ENCODE data around the gene HMGN1. TPM values are rescaled to one million over a fixed set of nuclear protein-coding genes. Genes with fewer than 3 reads are reported as not detected.

Gene HMGN1
- total RNA-seq, 1 donor: 154 TPM

DNA sequence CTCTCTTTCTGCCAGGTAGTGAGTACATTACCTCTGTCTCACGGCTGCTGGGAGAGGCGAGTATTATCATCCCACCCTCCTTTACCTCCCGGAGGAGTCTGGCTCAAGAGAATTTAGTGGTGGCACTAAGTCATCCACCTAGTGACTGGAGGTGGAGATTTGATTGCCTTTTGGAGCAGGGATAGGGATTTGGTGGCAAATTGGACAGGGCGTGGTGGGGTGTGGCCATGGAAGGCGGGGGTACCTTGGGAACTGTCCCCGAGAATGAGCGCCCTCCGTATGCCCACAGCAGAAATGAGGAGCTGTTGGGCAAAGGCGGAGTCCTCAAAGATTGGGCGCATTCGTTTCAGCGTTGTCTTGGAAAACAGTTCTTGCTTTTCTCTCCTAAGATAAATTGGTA is 32.1 kb upstream of the HMGN1 start:
- Histone ChIP-seq H3K9me3 (ENCODE audit: low read depth, low read length) (no peaks in the 10 kb centered on the region), H3K36me3 (ENCODE audit: insufficient read depth, low read length) (no peaks in the 10 kb centered on the region), H3K4me1 (ENCODE audit: insufficient read depth, low read length) (peaks cover 20% of the 10 kb centered on the region), H2AFZ (ENCODE audit: low read length) (peak overlapping the region; percentile 94), H3K27me3 (ENCODE audit: insufficient read depth, low read length) (peaks cover 2% of the 10 kb centered on the region), H4K20me1 (ENCODE audit: insufficient read depth, low read length) (peaks cover 2% of the 10 kb centered on the region), H3K4me3 (ENCODE audit: insufficient read depth, low read length) (peak overlapping the region; percentile 92), H3K79me2 (ENCODE audit: insufficient read depth, low read length) (peaks cover 32% of the 10 kb centered on the region), H3K4me2 (ENCODE audit: insufficient read depth, low read length) (peak overlapping the region; percentile 90), H3K27ac (ENCODE audit: low read depth, low read length) (peak overlapping the region; percentile 90)
- TF ChIP-seq, protein P1, sequence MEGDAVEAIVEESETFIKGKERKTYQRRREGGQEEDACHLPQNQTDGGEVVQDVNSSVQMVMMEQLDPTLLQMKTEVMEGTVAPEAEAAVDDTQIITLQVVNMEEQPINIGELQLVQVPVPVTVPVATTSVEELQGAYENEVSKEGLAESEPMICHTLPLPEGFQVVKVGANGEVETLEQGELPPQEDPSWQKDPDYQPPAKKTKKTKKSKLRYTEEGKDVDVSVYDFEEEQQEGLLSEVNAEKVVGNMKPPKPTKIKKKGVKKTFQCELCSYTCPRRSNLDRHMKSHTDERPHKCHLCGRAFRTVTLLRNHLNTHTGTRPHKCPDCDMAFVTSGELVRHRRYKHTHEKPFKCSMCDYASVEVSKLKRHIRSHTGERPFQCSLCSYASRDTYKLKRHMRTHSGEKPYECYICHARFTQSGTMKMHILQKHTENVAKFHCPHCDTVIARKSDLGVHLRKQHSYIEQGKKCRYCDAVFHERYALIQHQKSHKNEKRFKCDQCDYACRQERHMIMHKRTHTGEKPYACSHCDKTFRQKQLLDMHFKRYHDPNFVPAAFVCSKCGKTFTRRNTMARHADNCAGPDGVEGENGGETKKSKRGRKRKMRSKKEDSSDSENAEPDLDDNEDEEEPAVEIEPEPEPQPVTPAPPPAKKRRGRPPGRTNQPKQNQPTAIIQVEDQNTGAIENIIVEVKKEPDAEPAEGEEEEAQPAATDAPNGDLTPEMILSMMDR (IDR thresholded peaks at IDR 0.05; ENCODE audit: extremely low read depth, low read depth, low read length): no peak
- peak; percentile 19 for DNase-seq (ENCODE audit: insufficient read length, low spot score, missing footprints)

DNA sequence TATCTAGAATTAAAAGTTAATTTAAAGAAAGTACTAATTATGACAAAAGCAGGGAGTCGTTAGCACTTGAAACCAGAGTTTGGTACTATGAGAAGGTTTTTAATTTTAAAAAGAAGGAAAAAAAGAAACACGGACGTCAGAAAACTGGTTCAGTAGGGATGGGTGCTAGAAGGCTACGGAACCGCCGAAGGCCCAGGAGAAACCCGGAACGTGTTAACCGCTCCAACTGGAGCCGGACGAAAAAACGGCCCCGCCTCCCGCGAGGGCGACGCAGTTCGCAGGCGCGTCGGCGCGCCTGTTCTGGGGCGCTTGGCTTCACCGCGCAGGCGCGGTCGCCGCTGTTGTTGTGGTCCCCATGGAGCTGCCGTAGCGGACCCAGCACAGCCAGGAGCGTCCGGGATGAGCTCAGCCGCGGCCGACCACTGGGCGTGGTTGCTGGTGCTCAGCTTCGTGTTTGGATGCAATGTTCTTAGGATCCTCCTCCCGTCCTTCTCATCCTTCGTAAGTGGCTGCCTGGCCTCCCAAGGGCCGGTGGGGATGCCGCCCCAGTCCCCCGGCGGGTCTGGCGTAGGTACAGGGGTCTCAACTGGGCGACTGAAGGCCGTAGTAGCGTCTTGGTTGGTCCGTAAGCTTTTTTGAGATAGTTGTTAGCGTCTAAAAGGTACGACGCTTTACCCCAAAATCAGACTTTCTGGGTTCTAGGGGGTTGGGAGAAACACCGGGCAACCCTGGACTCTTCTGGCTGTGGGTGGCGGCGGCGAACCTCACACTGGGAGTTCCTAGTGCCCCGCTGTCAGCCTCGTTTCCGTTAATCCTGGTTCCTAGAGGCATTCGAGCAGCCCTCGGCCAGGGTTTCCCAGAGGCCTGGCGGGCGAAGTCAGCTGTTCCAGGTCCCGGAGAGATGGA is 31.4 kb upstream of the HMGN1 start:
- H3K27me3 ChIP-seq (ENCODE audit: insufficient read depth, low read length): peaks cover 8% of the 10 kb centered on the region
- peak overlapping the region; percentile 90 for H3K4me2 ChIP-seq (ENCODE audit: insufficient read depth, low read length)
- H3K79me2 ChIP-seq (ENCODE audit: insufficient read depth, low read length): peaks cover 24% of the 10 kb centered on the region
- peaks cover 2% of the 10 kb centered on the region for H4K20me1 ChIP-seq (ENCODE audit: insufficient read depth, low read length)
- H3K27ac ChIP-seq (ENCODE audit: low read depth, low read length): peak overlapping the region; percentile 90
- peak overlapping the region; percentile 94 for H2AFZ ChIP-seq (ENCODE audit: low read length)
- peaks cover 15% of the 10 kb centered on the region for H3K4me1 ChIP-seq (ENCODE audit: insufficient read depth, low read length)
- TF ChIP-seq, protein P1 (IDR thresholded peaks at IDR 0.05; ENCODE audit: extremely low read depth, low read depth, low read length): no peak
- peak overlapping the region; percentile 92 for H3K4me3 ChIP-seq (ENCODE audit: insufficient read depth, low read length)
- peak; percentile 98 for DNase-seq (ENCODE audit: insufficient read length, low spot score, missing footprints)
- H3K9me3 ChIP-seq (ENCODE audit: low read depth, low read length): no peaks in the 10 kb centered on the region
- no peaks in the 10 kb centered on the region for H3K36me3 ChIP-seq (ENCODE audit: insufficient read depth, low read length)

DNA sequence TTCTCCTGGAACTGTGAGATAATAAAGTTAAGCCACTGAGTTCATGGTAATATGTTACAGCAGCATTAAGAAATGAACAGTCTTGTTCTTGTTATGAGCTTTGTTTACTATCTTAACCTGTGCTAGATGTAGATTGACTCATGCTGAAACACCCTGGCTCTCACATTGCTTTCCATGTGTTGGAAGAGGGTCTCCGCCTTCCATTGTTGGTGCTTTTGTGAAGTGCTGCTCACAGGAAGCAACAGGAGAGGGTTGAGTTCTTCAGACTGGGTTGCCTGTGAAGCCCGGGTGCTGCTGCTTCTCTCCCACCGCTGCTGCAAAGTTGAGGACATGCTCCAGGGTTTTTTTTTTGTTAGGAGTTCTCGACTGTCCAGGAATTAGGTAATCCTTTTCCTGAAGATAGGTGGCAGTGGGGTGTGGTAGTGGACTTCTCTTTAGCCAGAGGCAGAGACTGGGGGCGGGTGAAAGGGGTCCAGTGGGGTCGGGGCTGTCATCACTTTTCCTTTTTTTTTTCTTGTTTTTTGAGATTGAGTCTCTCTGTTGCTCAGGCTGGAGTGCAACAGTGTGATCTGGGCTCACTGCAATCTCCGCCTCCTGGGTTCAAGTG is 28.7 kb upstream of the HMGN1 start:
- no peak overlapping the region for H3K27ac ChIP-seq (ENCODE audit: low read depth, low read length)
- no peak for DNase-seq (ENCODE audit: insufficient read length, low spot score, missing footprints)
- H3K4me3 ChIP-seq (ENCODE audit: insufficient read depth, low read length): no peak overlapping the region
- H2AFZ ChIP-seq (ENCODE audit: low read length): no peak overlapping the region
- TF ChIP-seq, protein P1 (IDR thresholded peaks at IDR 0.05; ENCODE audit: extremely low read depth, low read depth, low read length): no peak
- H3K36me3 ChIP-seq (ENCODE audit: insufficient read depth, low read length): no peaks in the 10 kb centered on the region
- peaks cover 6% of the 10 kb centered on the region for H3K4me1 ChIP-seq (ENCODE audit: insufficient read depth, low read length)
- H3K79me2 ChIP-seq (ENCODE audit: insufficient read depth, low read length): peaks cover 16% of the 10 kb centered on the region
- no peaks in the 10 kb centered on the region for H3K9me3 ChIP-seq (ENCODE audit: low read depth, low read length)
- no peak overlapping the region for H3K4me2 ChIP-seq (ENCODE audit: insufficient read depth, low read length)
- H4K20me1 ChIP-seq (ENCODE audit: insufficient read depth, low read length): peaks cover 2% of the 10 kb centered on the region
- H3K27me3 ChIP-seq (ENCODE audit: insufficient read depth, low read length): peaks cover 9% of the 10 kb centered on the region

DNA sequence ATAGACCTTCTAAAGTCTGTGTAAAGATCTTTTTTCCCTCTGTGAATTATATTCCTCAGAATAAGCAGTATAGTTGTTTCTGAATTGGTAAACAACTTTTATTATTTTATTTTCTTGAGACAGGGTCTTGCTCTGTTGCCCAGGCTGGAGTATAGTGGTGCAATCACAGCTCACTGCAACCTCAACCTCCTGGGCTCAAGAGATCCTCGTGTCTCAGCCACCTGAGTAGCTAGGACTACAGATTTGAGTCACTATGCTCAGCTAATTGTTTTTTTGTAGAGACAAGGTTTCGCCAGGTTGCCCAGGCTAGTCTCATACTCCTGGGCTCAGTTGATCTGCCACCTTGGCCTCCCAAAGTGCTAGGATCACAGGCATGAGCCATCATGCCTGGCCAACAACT is 26.6 kb upstream of the HMGN1 start:
- Histone ChIP-seq H2AFZ (ENCODE audit: low read length) (no peak overlapping the region), H3K27ac (ENCODE audit: low read depth, low read length) (no peak overlapping the region), H3K36me3 (ENCODE audit: insufficient read depth, low read length) (no peaks in the 10 kb centered on the region), H3K4me2 (ENCODE audit: insufficient read depth, low read length) (no peak overlapping the region), H3K4me3 (ENCODE audit: insufficient read depth, low read length) (no peak overlapping the region), H3K9me3 (ENCODE audit: low read depth, low read length) (no peaks in the 10 kb centered on the region), H3K27me3 (ENCODE audit: insufficient read depth, low read length) (peaks cover 9% of the 10 kb centered on the region), H4K20me1 (ENCODE audit: insufficient read depth, low read length) (no peaks in the 10 kb centered on the region), H3K79me2 (ENCODE audit: insufficient read depth, low read length) (no peaks in the 10 kb centered on the region), H3K4me1 (ENCODE audit: insufficient read depth, low read length) (peaks cover under 1% of the 10 kb centered on the region)
- TF ChIP-seq, protein P1 (IDR thresholded peaks at IDR 0.05; ENCODE audit: extremely low read depth, low read depth, low read length): no peak
- no peak for DNase-seq (ENCODE audit: insufficient read length, low spot score, missing footprints)

Data from osteoblast (primary cell).